Fibroblast of the aortic adventitia (primary cell): ENCODE measurements around the gene AHSG. TPM values are rescaled to one million over a fixed set of nuclear protein-coding genes. Genes with fewer than 3 reads are reported as not detected.

Source experiments
- DNase-seq: peaks from one replicate; pipeline ENCODE4 v3.0.0-alpha.2; 2010; ENCODE audit warnings: low read depth
- H3K4me3 ChIP-seq: 2 replicates; pipeline ENCODE4 v1.5.1; 2011; ENCODE audit warnings: low read depth, mild to moderate bottlenecking, control low read depth, low read length, moderate library complexity
- CTCF ChIP-seq: IDR thresholded peaks from 2 replicates; pipeline ENCODE4 v1.5.1; 2011; ENCODE audit warnings: mild to moderate bottlenecking, low read length, control low read depth, inconsistent platforms; ENCODE audit not compliant: insufficient read depth
- total RNA-seq: library from RNA; depleted of rRNA; stranded (reverse); fragments of >200 nt; gene quantifications from 2 replicates; pipeline ENCODE4 v1.2.3, GENCODE V29; 2012; ENCODE audit warnings: low replicate concordance

AHSG gene
- total RNA-seq, 1 donor, result not detected

GRCh38 chr3:186616299-186616617 is 3.4 kb downstream of the AHSG start:
- H3K4me3 ChIP-seq, result no peak overlapping the region

GRCh38 chr3:186617036-186617946 is 4.4 kb downstream of the AHSG start:
- peak overlapping the region; percentile 40 for H3K4me3 ChIP-seq
- DNase-seq, result peak; percentile 98
- TF ChIP-seq CTCF, result peak; percentile 93

More at GRCh38 chr3:186616299-186616617, 3.4 kb downstream of the AHSG start:
- DNase-seq, result no peak
- TF ChIP-seq CTCF, result no peak

GRCh38 chr3:186618318-186618938 is 5.6 kb downstream of the AHSG start:
- no peak overlapping the region for H3K4me3 ChIP-seq
- no peak for DNase-seq
- TF ChIP-seq CTCF, result no peak

GRCh38 chr3:186619787-186620212 is 6.9 kb downstream of the AHSG start:
- no peak overlapping the region for H3K4me3 ChIP-seq
- TF ChIP-seq CTCF, result no peak
- DNase-seq, result no peak

GRCh38 chr3:186620213-186621092 is 7.6 kb downstream of the AHSG start:
- DNase-seq, result no peak
- H3K4me3 ChIP-seq, result no peak overlapping the region
- no peak for TF ChIP-seq CTCF

- TF ChIP-seq CTCF, result no peak
- no peak for DNase-seq
- no peak overlapping the region for H3K4me3 ChIP-seq
Observed at GRCh38 chr3:186621894-186622650, 9.2 kb downstream of the AHSG start.
